HepG2 (cell line): Measurements from ENCODE around the gene ARL4C.

Source experiments
- EZH2 ChIP-seq: conservative IDR thresholded peaks from 2 replicates; pipeline ENCODE4 v1.6.1; 2012; ENCODE audit warnings: mild to moderate bottlenecking, low read depth, low read length, moderate library complexity
- PHF5A ChIP-seq: IDR thresholded peaks from one replicate; pipeline ENCODE4 v1.6.1; 2018; ENCODE audit warnings: low read depth, missing genetic modification reagents; ENCODE audit not compliant: unreplicated experiment
- POLR2A ChIP-seq, 2 experiments: IDR thresholded peaks; 2 replicates each; pipeline ENCODE4 v1.6.1; 2011; ENCODE audit warnings: low read depth in 2 of 2, low read length in 2 of 2, mild to moderate bottlenecking in 1 of 2, moderate library complexity in 1 of 2; ENCODE audit not compliant: insufficient read depth in 1 of 2
- RAD21 ChIP-seq: fragments of 450-650 bp; formaldehyde crosslinking; IDR thresholded peaks from 2 replicates; pipeline ENCODE4 v1.5.0; 2020; ENCODE audit warnings: mild to moderate bottlenecking
- SCMH1 ChIP-seq: sonication (generic); formaldehyde crosslinking; IDR thresholded peaks from 2 replicates; pipeline ENCODE4 v1.9.0; 2021; ENCODE audit warnings: missing genetic modification reagents, mild to moderate bottlenecking, borderline replicate concordance
- TAF1 ChIP-seq: sonication (generic); formaldehyde crosslinking; IDR thresholded peaks from 2 replicates; pipeline ENCODE4 v1.4.0; 2020; ENCODE audit warnings: missing genetic modification reagents
- ZFP36 ChIP-seq: fragments of 150-350 bp; IDR thresholded peaks from 2 replicates; pipeline ENCODE4 v1.6.1; 2018; ENCODE audit warnings: borderline replicate concordance, low read length, low read depth; ENCODE audit not compliant: partially characterized antibody
- ZNF263 ChIP-seq: sonication (generic); formaldehyde crosslinking; IDR thresholded peaks from 2 replicates; pipeline ENCODE4 v1.4.0; 2020; ENCODE audit warnings: missing genetic modification reagents
- ZNF296 ChIP-seq: sonication (generic); formaldehyde crosslinking; conservative IDR thresholded peaks from 2 replicates; pipeline ENCODE4 v1.5.0; 2020; ENCODE audit warnings: mild to moderate bottlenecking, missing genetic modification reagents
- TF ChIP-seq, protein P1 (sequence below): sonication (generic); formaldehyde crosslinking; IDR thresholded peaks from 2 replicates; pipeline ENCODE4 v1.5.0; 2020; ENCODE audit warnings: mild to moderate bottlenecking, missing genetic modification reagents, moderate library complexity
- TF ChIP-seq, protein P2 (sequence below): sonication (generic); formaldehyde crosslinking; IDR thresholded peaks from 2 replicates; pipeline ENCODE4 v1.4.0; 2020; ENCODE audit warnings: missing genetic modification reagents
- TF ChIP-seq, protein P3 (sequence below): sonication (generic); formaldehyde crosslinking; IDR thresholded peaks from 2 replicates; pipeline ENCODE4 v1.5.1; 2020; ENCODE audit warnings: mild to moderate bottlenecking, missing genetic modification reagents, moderate library complexity

DNA sequence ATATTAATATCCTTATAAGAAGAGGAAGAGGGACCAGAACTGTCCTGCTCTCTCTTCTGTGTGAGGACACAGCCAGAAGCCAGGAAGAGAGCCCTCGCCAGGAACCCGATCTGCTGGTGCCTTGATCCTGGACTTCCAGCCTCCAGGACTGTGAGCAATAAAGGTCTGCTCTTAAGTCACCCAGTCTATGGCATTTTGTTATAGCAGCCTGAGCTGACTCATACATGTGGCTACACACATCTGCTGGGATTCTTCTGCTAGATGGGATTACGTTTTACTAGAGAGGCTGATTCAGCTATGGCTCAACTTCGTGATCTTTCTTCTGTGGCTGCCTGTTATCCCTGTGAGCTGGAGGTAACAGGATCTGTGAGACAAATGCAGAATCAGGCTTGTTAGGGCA is 29.6 kb downstream of the ARL4C start:
- no peak for TF ChIP-seq SCMH1 (CRISPR knock-in tag)
- TF ChIP-seq PHF5A (CRISPR knock-in tag): no peak
- TF ChIP-seq, protein P1, sequence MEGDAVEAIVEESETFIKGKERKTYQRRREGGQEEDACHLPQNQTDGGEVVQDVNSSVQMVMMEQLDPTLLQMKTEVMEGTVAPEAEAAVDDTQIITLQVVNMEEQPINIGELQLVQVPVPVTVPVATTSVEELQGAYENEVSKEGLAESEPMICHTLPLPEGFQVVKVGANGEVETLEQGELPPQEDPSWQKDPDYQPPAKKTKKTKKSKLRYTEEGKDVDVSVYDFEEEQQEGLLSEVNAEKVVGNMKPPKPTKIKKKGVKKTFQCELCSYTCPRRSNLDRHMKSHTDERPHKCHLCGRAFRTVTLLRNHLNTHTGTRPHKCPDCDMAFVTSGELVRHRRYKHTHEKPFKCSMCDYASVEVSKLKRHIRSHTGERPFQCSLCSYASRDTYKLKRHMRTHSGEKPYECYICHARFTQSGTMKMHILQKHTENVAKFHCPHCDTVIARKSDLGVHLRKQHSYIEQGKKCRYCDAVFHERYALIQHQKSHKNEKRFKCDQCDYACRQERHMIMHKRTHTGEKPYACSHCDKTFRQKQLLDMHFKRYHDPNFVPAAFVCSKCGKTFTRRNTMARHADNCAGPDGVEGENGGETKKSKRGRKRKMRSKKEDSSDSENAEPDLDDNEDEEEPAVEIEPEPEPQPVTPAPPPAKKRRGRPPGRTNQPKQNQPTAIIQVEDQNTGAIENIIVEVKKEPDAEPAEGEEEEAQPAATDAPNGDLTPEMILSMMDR (CRISPR knock-in tag): no peak
- no peak for TF ChIP-seq EZH2
- no peak for TF ChIP-seq TAF1 (CRISPR knock-in tag)
- no peak for TF ChIP-seq RAD21 (CRISPR knock-in tag)
- TF ChIP-seq, protein P2, sequence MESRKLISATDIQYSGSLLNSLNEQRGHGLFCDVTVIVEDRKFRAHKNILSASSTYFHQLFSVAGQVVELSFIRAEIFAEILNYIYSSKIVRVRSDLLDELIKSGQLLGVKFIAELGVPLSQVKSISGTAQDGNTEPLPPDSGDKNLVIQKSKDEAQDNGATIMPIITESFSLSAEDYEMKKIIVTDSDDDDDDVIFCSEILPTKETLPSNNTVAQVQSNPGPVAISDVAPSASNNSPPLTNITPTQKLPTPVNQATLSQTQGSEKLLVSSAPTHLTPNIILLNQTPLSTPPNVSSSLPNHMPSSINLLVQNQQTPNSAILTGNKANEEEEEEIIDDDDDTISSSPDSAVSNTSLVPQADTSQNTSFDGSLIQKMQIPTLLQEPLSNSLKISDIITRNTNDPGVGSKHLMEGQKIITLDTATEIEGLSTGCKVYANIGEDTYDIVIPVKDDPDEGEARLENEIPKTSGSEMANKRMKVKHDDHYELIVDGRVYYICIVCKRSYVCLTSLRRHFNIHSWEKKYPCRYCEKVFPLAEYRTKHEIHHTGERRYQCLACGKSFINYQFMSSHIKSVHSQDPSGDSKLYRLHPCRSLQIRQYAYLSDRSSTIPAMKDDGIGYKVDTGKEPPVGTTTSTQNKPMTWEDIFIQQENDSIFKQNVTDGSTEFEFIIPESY: no peak
- TF ChIP-seq ZNF296 (CRISPR knock-in tag): no peak
- TF ChIP-seq POLR2A (IDR thresholded peaks at IDR 0.05; ENCODE audit: insufficient read depth in 1 of 2, low read depth in 2 of 2, low read length in 2 of 2): no peak
- TF ChIP-seq ZNF263 (CRISPR knock-in tag): no peak
- TF ChIP-seq ZFP36: no peak
- TF ChIP-seq, protein P3, sequence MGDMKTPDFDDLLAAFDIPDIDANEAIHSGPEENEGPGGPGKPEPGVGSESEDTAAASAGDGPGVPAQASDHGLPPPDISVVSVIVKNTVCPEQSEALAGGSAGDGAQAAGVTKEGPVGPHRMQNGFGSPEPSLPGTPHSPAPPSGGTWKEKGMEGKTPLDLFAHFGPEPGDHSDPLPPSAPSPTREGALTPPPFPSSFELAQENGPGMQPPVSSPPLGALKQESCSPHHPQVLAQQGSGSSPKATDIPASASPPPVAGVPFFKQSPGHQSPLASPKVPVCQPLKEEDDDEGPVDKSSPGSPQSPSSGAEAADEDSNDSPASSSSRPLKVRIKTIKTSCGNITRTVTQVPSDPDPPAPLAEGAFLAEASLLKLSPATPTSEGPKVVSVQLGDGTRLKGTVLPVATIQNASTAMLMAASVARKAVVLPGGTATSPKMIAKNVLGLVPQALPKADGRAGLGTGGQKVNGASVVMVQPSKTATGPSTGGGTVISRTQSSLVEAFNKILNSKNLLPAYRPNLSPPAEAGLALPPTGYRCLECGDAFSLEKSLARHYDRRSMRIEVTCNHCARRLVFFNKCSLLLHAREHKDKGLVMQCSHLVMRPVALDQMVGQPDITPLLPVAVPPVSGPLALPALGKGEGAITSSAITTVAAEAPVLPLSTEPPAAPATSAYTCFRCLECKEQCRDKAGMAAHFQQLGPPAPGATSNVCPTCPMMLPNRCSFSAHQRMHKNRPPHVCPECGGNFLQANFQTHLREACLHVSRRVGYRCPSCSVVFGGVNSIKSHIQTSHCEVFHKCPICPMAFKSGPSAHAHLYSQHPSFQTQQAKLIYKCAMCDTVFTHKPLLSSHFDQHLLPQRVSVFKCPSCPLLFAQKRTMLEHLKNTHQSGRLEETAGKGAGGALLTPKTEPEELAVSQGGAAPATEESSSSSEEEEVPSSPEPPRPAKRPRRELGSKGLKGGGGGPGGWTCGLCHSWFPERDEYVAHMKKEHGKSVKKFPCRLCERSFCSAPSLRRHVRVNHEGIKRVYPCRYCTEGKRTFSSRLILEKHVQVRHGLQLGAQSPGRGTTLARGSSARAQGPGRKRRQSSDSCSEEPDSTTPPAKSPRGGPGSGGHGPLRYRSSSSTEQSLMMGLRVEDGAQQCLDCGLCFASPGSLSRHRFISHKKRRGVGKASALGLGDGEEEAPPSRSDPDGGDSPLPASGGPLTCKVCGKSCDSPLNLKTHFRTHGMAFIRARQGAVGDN (CRISPR knock-in tag): no peak
